ENCODE measurements around the gene TMEM42. TPM values are rescaled to one million over a fixed set of nuclear protein-coding genes. Genes with fewer than 3 reads are reported as not detected.
"Not testable (repeated sequence)": the region's sequence is repeated elsewhere in the genome, so short reads cannot be mapped to it uniquely, and the experiment has no call there.

TMEM42 gene
- total and polyA plus RNA-seq, 2 experiments from 2014 or later, result 7.4 to 13.3 TPM

GRCh38 chr3:44814751-44815150 lies 47.0 kb upstream of the TMEM42 start:
- ATAC-seq (no peak), DNase-seq (ENCODE audit: low spot score) (no peak)
- peaks cover 73% of the 10 kb centered on the region for H3K36me3 Mint-ChIP-seq (ENCODE audit: low read depth)
- TF ChIP-seq, protein P1, sequence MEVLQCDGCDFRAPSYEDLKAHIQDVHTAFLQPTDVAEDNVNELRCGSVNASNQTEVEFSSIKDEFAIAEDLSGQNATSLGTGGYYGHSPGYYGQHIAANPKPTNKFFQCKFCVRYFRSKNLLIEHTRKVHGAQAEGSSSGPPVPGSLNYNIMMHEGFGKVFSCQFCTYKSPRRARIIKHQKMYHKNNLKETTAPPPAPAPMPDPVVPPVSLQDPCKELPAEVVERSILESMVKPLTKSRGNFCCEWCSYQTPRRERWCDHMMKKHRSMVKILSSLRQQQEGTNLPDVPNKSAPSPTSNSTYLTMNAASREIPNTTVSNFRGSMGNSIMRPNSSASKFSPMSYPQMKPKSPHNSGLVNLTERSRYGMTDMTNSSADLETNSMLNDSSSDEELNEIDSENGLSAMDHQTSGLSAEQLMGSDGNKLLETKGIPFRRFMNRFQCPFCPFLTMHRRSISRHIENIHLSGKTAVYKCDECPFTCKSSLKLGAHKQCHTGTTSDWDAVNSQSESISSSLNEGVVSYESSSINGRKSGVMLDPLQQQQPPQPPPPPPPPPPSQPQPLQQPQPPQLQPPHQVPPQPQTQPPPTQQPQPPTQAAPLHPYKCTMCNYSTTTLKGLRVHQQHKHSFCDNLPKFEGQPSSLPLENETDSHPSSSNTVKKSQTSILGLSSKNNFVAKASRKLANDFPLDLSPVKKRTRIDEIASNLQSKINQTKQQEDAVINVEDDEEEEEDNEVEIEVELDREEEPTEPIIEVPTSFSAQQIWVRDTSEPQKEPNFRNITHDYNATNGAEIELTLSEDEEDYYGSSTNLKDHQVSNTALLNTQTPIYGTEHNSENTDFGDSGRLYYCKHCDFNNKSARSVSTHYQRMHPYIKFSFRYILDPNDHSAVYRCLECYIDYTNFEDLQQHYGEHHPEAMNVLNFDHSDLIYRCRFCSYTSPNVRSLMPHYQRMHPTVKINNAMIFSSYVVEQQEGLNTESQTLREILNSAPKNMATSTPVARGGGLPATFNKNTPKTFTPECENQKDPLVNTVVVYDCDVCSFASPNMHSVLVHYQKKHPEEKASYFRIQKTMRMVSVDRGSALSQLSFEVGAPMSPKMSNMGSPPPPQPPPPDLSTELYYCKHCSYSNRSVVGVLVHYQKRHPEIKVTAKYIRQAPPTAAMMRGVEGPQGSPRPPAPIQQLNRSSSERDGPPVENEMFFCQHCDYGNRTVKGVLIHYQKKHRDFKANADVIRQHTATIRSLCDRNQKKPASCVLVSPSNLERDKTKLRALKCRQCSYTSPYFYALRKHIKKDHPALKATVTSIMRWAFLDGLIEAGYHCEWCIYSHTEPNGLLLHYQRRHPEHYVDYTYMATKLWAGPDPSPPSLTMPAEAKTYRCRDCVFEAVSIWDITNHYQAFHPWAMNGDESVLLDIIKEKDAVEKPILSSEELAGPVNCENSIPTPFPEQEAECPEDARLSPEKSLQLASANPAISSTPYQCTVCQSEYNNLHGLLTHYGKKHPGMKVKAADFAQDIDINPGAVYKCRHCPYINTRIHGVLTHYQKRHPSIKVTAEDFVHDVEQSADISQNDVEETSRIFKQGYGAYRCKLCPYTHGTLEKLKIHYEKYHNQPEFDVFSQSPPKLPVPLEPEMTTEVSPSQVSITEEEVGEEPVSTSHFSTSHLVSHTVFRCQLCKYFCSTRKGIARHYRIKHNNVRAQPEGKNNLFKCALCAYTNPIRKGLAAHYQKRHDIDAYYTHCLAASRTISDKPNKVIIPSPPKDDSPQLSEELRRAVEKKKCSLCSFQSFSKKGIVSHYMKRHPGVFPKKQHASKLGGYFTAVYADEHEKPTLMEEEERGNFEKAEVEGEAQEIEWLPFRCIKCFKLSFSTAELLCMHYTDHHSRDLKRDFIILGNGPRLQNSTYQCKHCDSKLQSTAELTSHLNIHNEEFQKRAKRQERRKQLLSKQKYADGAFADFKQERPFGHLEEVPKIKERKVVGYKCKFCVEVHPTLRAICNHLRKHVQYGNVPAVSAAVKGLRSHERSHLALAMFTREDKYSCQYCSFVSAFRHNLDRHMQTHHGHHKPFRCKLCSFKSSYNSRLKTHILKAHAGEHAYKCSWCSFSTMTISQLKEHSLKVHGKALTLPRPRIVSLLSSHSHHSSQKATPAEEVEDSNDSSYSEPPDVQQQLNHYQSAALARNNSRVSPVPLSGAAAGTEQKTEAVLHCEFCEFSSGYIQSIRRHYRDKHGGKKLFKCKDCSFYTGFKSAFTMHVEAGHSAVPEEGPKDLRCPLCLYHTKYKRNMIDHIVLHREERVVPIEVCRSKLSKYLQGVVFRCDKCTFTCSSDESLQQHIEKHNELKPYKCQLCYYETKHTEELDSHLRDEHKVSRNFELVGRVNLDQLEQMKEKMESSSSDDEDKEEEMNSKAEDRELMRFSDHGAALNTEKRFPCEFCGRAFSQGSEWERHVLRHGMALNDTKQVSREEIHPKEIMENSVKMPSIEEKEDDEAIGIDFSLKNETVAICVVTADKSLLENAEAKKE (CRISPR knock-in tag; IDR thresholded peaks at IDR 0.05), result no peak
- TF ChIP-seq, protein P2, sequence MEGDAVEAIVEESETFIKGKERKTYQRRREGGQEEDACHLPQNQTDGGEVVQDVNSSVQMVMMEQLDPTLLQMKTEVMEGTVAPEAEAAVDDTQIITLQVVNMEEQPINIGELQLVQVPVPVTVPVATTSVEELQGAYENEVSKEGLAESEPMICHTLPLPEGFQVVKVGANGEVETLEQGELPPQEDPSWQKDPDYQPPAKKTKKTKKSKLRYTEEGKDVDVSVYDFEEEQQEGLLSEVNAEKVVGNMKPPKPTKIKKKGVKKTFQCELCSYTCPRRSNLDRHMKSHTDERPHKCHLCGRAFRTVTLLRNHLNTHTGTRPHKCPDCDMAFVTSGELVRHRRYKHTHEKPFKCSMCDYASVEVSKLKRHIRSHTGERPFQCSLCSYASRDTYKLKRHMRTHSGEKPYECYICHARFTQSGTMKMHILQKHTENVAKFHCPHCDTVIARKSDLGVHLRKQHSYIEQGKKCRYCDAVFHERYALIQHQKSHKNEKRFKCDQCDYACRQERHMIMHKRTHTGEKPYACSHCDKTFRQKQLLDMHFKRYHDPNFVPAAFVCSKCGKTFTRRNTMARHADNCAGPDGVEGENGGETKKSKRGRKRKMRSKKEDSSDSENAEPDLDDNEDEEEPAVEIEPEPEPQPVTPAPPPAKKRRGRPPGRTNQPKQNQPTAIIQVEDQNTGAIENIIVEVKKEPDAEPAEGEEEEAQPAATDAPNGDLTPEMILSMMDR (conservative IDR thresholded peaks at IDR 0.05; ENCODE audit: low read depth in 2 of 2), result no peak
- TF ChIP-seq NANOG (IDR thresholded peaks at IDR 0.05; ENCODE audit: borderline replicate concordance) (no peak), ZNF114 (CRISPR knock-in tag; IDR thresholded peaks at IDR 0.05) (no peak), ZNF331 (CRISPR knock-in tag; IDR thresholded peaks at IDR 0.05; ENCODE audit: low read depth) (no peak), REST (IDR thresholded peaks at IDR 0.05; ENCODE audit: unreplicated experiment) (no peak), ETS1 (IDR thresholded peaks at IDR 0.05) (no peak), EZH2 (IDR thresholded peaks at IDR 0.05; ENCODE audit: low read depth, unreplicated experiment) (no peak), STAT1 (IDR thresholded peaks at IDR 0.05; ENCODE audit: unreplicated experiment) (no peak), EZH2phosphoT487 (IDR thresholded peaks at IDR 0.05; ENCODE audit: unreplicated experiment) (no peak), JUNB (IDR thresholded peaks at IDR 0.05; ENCODE audit: unreplicated experiment) (no peak)
- Histone ChIP-seq H3K9me2 (ENCODE audit: insufficient read depth) (no peaks in the 10 kb centered on the region), H4K20me1 (replicated peaks; ENCODE audit: insufficient read depth) (no peaks in the 10 kb centered on the region; the same call in none of the 2 replicates), H3K4me2 (no peak overlapping the region), H2AFZ (no peak overlapping the region), H3K4me1 (ENCODE audit: insufficient read depth) (no peaks in the 10 kb centered on the region), H3K79me2 (replicated peaks; ENCODE audit: insufficient read depth) (peaks cover 10% of the 10 kb centered on the region), H3K36me3 (ENCODE audit: insufficient read depth) (peaks cover 36% of the 10 kb centered on the region), H3F3A (replicated peaks; ENCODE audit: low read depth) (no peaks in the 10 kb centered on the region), H3K4me3 (no peak overlapping the region), H3K27ac (ENCODE audit: low read depth) (no peak overlapping the region), H3K27me3 (ENCODE audit: insufficient read depth) (no peaks in the 10 kb centered on the region)
- H3K4me3 Mint-ChIP-seq, result no peak overlapping the region
- H3K27ac Mint-ChIP-seq, result no peak overlapping the region
- no peaks in the 10 kb centered on the region for H3K4me1 Mint-ChIP-seq
- H3K27me3 Mint-ChIP-seq (ENCODE audit: insufficient read depth, low read depth, poor library complexity), result peaks cover 2% of the 10 kb centered on the region
- peaks cover 27% of the 10 kb centered on the region for H3K9me3 Mint-ChIP-seq

- H3K27me3 Mint-ChIP-seq (ENCODE audit: insufficient read depth, low read depth, poor library complexity); H2AFZ ChIP-seq; H3K27ac Mint-ChIP-seq; H3K9me2 ChIP-seq (ENCODE audit: insufficient read depth); H3K27ac ChIP-seq (ENCODE audit: low read depth); ATAC-seq; H3K4me1 Mint-ChIP-seq; H3K4me3 ChIP-seq; H3K27me3 ChIP-seq (ENCODE audit: insufficient read depth); H3K4me1 ChIP-seq (ENCODE audit: insufficient read depth); H3K4me2 ChIP-seq; H4K20me1 ChIP-seq (replicated peaks; ENCODE audit: insufficient read depth); DNase-seq (ENCODE audit: low spot score); H3K4me3 Mint-ChIP-seq; H3F3A ChIP-seq (replicated peaks; ENCODE audit: low read depth): not testable (repeated sequence)
- Mint-ChIP-seq H3K9me3 (peaks cover 33% of the 10 kb centered on the region), H3K36me3 (ENCODE audit: low read depth) (peaks cover 76% of the 10 kb centered on the region)
- Histone ChIP-seq H3K36me3 (ENCODE audit: insufficient read depth) (peaks cover 41% of the 10 kb centered on the region), H3K79me2 (replicated peaks; ENCODE audit: insufficient read depth) (peaks cover 10% of the 10 kb centered on the region)
These were observed 45.4 kb upstream of the TMEM42 start for GRCh38 chr3:44816334-44816733.

All from GM23338 (cell line).